ENCODE measurements around the gene SLC1A5.

The SLC1A5 gene

GRCh38 chr19:46787331-46788261, 798 bp downstream of the SLC1A5 start:
- no peak for TF ChIP-seq CTCF (conservative IDR thresholded peaks at IDR 0.05; ENCODE audit: low read depth, low read length)
- Histone ChIP-seq H2AFZ (ENCODE audit: low read depth) (no peak overlapping the region), H3K36me3 (ENCODE audit: insufficient read depth) (no peaks in the 10 kb centered on the region)

GRCh38 chr19:46787040-46787330, 1.4 kb downstream of the SLC1A5 start:
- H3K9ac ChIP-seq, result peak overlapping the region; percentile 99
- peaks cover 35% of the 10 kb centered on the region for H4K20me1 ChIP-seq (ENCODE audit: insufficient read depth)
- no peak overlapping the region for H2AFZ ChIP-seq (ENCODE audit: low read depth)
- H3K27ac ChIP-seq, result peak overlapping the region; percentile 98
- H3K4me1 ChIP-seq (ENCODE audit: low read depth, poor library complexity, severe bottlenecking), result peaks cover 32% of the 10 kb centered on the region
- no peaks in the 10 kb centered on the region for H3K27me3 ChIP-seq (ENCODE audit: insufficient read depth, low read depth)
- H3K4me3 ChIP-seq (IDR thresholded peaks at IDR 0.05; ENCODE audit: insufficient read depth, low read depth, low read length), result no peak overlapping the region
- peak overlapping the region; percentile 86 for H3K4me2 ChIP-seq
- peaks cover 2% of the 10 kb centered on the region; the same call in 1 of the 2 replicates for H3K36me3 ChIP-seq (ENCODE audit: insufficient read depth)
- TF ChIP-seq CTCF (conservative IDR thresholded peaks at IDR 0.05; ENCODE audit: low read depth, low read length), result no peak
- H3K79me2 ChIP-seq (ENCODE audit: insufficient read depth, low read depth), result peaks cover 65% of the 10 kb centered on the region

More at GRCh38 chr19:46787331-46788261, 798 bp downstream of the SLC1A5 start:
- Histone ChIP-seq H3K9ac (peak overlapping the region; percentile 99), H3K4me1 (ENCODE audit: low read depth, poor library complexity, severe bottlenecking) (peaks cover 30% of the 10 kb centered on the region), H3K4me2 (peak overlapping the region; percentile 86), H3K4me3 (IDR thresholded peaks at IDR 0.05; ENCODE audit: insufficient read depth, low read depth, low read length) (no peak overlapping the region), H4K20me1 (ENCODE audit: insufficient read depth) (peaks cover 29% of the 10 kb centered on the region), H3K27me3 (ENCODE audit: insufficient read depth, low read depth) (no peaks in the 10 kb centered on the region), H3K27ac (peak overlapping the region; percentile 98), H3K79me2 (ENCODE audit: insufficient read depth, low read depth) (peaks cover 59% of the 10 kb centered on the region)

GRCh38 chr19:46786236-46787039, 2.0 kb downstream of the SLC1A5 start:
- H3K27ac ChIP-seq, result peak overlapping the region; percentile 98
- H3K4me1 ChIP-seq (ENCODE audit: low read depth, poor library complexity, severe bottlenecking), result peaks cover 32% of the 10 kb centered on the region
- peaks cover 70% of the 10 kb centered on the region for H3K79me2 ChIP-seq (ENCODE audit: insufficient read depth, low read depth)
- H4K20me1 ChIP-seq (ENCODE audit: insufficient read depth), result peaks cover 38% of the 10 kb centered on the region
- peaks cover 8% of the 10 kb centered on the region; the same call in 1 of the 2 replicates for H3K36me3 ChIP-seq (ENCODE audit: insufficient read depth)
- no peak overlapping the region for H3K4me3 ChIP-seq (IDR thresholded peaks at IDR 0.05; ENCODE audit: insufficient read depth, low read depth, low read length)
- no peak for TF ChIP-seq CTCF (conservative IDR thresholded peaks at IDR 0.05; ENCODE audit: low read depth, low read length)
- peak overlapping the region; percentile 38; the same call in 1 of the 2 replicates for H2AFZ ChIP-seq (ENCODE audit: low read depth)
- H3K9ac ChIP-seq, result peak overlapping the region; percentile 99
- no peaks in the 10 kb centered on the region for H3K27me3 ChIP-seq (ENCODE audit: insufficient read depth, low read depth)
- H3K4me2 ChIP-seq, result peak overlapping the region; percentile 86

GRCh38 chr19:46785980-46786235, 2.5 kb downstream of the SLC1A5 start:
- H3K36me3 ChIP-seq (ENCODE audit: insufficient read depth), result peaks cover 11% of the 10 kb centered on the region; the same call in 1 of the 2 replicates
- H3K27ac ChIP-seq, result peak overlapping the region; percentile 98
- no peak overlapping the region for H3K4me3 ChIP-seq (IDR thresholded peaks at IDR 0.05; ENCODE audit: insufficient read depth, low read depth, low read length)
- H4K20me1 ChIP-seq (ENCODE audit: insufficient read depth), result peaks cover 38% of the 10 kb centered on the region
- no peak for TF ChIP-seq CTCF (conservative IDR thresholded peaks at IDR 0.05; ENCODE audit: low read depth, low read length)
- no peaks in the 10 kb centered on the region for H3K27me3 ChIP-seq (ENCODE audit: insufficient read depth, low read depth)
- peaks cover 75% of the 10 kb centered on the region for H3K79me2 ChIP-seq (ENCODE audit: insufficient read depth, low read depth)
- H3K4me2 ChIP-seq, result peak overlapping the region; percentile 86
- H3K4me1 ChIP-seq (ENCODE audit: low read depth, poor library complexity, severe bottlenecking), result peaks cover 32% of the 10 kb centered on the region
- H2AFZ ChIP-seq (ENCODE audit: low read depth), result no peak overlapping the region
- peak overlapping the region; percentile 99 for H3K9ac ChIP-seq
